ENCODE data around the gene ZDHHC1.

GRCh38 chr16:67446968-67447507 is 30.8 kb upstream of the ZDHHC1 start:
- TF ChIP-seq POLR2A (IDR thresholded peaks at IDR 0.05) (no peak), CTCF (IDR thresholded peaks at IDR 0.05) (no peak)

Data from gastroesophageal sphincter (tissue), 3 donors.